ENCODE results near the gene MTARC2.

DNA sequence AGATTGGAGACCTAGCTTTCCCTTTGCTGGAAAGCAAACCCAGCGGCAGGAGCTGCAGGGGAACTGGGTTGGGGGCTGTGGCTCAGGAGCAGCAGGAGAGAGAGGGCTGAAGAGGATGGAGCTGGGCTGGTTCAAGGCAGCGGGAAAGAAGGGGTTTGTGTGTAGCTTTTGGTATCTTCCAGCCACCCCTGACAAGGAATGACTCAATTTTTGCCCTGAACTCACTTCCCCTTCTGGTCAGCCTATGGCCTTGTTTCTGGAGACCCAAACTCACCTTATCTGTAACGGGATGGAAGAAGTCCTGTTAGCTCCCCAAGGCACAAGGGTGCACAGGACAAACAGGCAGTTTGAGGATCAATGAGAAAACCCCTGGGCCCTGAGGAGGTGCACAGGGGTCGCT is 44.8 kb upstream of the MTARC2 start:
- TF ChIP-seq, protein P1, sequence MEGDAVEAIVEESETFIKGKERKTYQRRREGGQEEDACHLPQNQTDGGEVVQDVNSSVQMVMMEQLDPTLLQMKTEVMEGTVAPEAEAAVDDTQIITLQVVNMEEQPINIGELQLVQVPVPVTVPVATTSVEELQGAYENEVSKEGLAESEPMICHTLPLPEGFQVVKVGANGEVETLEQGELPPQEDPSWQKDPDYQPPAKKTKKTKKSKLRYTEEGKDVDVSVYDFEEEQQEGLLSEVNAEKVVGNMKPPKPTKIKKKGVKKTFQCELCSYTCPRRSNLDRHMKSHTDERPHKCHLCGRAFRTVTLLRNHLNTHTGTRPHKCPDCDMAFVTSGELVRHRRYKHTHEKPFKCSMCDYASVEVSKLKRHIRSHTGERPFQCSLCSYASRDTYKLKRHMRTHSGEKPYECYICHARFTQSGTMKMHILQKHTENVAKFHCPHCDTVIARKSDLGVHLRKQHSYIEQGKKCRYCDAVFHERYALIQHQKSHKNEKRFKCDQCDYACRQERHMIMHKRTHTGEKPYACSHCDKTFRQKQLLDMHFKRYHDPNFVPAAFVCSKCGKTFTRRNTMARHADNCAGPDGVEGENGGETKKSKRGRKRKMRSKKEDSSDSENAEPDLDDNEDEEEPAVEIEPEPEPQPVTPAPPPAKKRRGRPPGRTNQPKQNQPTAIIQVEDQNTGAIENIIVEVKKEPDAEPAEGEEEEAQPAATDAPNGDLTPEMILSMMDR (IDR thresholded peaks at IDR 0.05), result no peak
- no peak for TF ChIP-seq EZH2 (IDR thresholded peaks at IDR 0.05; ENCODE audit: borderline replicate concordance, insufficient read depth, low read depth, low read length, poor library complexity, severe bottlenecking)

Data from B cell (primary cell).